ENCODE measurements around the gene MFAP5.
"Not testable (repeated sequence)": the region's sequence is repeated elsewhere in the genome, so short reads cannot be mapped to it uniquely, and the experiment has no call there.

Gene MFAP5

DNA sequence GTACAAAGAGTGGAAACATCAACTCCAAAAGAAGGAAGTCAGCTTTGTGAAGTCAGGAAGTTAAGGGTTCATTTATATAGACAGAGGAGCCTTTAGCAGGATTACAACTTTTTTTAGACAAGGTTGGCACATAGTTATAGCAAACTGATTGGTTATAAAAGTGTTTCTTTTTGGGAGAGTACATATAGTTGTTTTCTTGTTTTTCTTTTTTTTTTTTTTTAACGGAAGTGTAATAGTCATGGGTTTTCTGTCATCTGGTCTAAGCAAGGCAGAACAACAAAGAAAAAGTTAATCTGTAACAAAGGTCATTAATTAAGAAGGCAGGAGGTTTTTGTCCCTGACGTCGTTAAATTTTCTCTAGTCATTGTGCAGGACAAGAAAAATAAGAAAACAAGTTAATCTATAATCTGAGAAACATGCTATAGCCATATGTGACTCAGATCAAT lies 13.0 kb upstream of the MFAP5 start:
- DNase-seq (ENCODE audit: low read depth): no peak

GRCh38 chr12:8672381-8672780 lies 9.8 kb upstream of the MFAP5 start:
- no peak for DNase-seq (ENCODE audit: low read depth)

- DNase-seq (ENCODE audit: low read depth): no peak
Observed at GRCh38 chr12:8668441-8668840, 5.8 kb upstream of the MFAP5 start.

- DNase-seq (ENCODE audit: low read depth): no peak
Observed at GRCh38 chr12:8667270-8667669, 4.6 kb upstream of the MFAP5 start.

DNA sequence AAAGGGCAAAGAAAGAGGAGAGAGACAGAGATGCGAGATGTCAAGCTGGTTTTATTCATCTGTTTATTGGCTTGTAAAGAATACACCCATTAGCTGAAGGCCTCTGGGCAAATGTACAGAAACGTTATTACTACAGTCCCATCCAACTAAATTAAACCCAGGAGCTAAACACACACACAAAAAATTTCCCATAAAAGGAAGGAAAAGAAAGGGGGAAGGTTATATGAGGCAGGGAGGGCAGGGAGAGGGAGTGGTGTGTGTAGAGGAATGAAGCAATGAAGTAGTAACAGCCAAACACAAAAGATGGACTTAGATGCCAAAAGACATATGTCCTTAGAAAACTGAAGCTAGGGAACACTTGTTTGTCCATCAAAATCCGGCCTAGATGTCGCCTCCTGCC lies 3.1 kb upstream of the MFAP5 start:
- no peak for DNase-seq (ENCODE audit: low read depth)

DNA sequence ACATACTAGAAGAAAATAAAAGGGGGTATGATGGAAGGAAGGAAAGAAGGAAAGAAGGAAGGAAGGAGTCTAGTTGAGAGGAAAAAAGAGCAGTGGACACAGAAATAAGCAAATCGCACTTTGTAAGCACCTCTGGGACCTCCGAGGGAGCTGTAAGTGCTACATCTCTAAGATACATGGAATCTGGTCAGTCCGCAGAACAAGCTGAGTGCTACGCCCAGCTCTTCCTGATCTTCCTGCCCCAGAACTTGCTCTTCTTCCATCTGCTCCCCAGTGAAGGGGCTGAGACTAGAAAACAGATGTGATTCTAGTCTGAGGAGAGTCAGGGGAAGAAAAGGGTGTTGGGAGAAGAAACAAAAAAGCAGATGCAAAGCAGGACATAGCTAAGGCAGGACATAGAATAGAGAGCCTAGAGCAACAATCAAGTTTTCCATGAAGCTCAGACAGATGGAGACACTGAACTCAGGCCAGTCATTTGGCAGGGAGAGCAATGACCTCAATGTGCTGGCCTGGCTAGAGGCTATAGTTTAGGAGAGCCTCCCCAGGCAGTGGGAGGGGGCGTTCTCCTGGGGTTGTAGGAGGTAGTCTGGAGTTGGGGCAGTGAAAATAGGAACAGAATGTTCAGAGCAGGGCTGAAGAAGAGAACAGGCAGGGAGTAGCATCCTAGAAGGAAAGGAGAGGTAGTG lies 1.7 kb upstream of the MFAP5 start:
- no peak for DNase-seq (ENCODE audit: low read depth)

GRCh38 chr12:8661751-8662150 lies 875 bp downstream of the MFAP5 start:
- DNase-seq (ENCODE audit: low read depth): no peak

DNA sequence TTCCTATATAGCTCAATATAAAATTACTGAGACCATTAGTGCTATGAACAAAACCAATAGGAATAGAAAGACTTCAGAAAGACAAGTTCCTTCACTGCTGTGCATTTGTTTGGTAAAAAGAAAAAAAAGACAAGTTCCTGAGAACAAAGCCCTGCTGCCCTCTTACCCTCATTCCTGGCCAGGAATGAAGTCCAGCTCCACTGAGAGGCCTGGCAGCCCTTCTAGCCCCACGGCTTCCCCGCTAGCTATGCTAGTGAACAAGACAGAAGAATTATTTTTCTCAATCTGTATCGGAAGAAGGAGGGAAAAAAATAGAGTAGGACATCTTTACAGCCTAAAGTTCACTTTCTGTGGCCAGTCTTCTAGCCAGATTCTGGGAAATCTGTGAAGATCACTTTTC lies 1.6 kb downstream of the MFAP5 start:
- no peak for DNase-seq (ENCODE audit: low read depth)

- no peak for DNase-seq (ENCODE audit: low read depth)
Observed at GRCh38 chr12:8658346-8658745, 4.3 kb downstream of the MFAP5 start.

DNA sequence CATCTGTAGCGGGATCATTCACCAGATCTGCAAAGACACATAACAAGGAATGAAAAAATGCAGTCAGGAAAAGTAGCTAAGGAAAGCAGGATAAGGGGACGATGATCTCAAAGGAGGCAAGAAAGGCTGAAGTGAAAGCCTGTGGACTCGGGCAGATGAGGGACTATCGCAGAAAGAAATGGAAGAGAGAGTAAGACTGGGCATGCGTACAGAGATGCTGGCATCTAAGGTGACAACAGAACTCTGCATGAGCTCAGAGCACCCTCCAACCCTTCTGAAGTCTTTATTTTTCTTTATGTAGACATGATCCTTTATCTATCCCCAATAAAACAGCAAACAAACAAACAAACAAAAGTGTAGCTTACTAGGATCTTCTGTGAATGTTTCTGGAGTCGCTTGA lies 7.2 kb downstream of the MFAP5 start:
- DNase-seq (ENCODE audit: low read depth): no peak

- no peak for DNase-seq (ENCODE audit: low read depth)
Observed at GRCh38 chr12:8648576-8649205, 13.9 kb downstream of the MFAP5 start.

DNA sequence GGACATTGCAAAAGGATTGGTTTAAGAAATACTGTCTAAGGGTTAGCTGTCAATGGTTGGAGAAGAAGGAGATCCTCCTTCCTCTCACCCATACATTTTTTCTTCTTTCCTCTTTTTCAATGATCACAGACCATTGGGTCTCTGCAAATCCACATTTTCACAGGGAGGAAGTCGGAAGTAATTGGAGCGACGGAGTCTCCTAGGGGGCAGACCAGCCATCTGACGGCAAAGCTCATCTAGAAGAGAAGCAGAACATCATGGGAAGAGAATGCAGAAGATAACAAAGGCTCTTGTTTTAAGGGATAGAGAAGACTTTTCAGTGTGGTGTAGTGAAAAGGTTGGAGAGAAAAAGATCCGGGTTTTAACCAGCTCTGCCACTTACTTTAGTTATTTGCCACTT lies 14.7 kb downstream of the MFAP5 start:
- no peak for DNase-seq (ENCODE audit: low read depth)

DNA sequence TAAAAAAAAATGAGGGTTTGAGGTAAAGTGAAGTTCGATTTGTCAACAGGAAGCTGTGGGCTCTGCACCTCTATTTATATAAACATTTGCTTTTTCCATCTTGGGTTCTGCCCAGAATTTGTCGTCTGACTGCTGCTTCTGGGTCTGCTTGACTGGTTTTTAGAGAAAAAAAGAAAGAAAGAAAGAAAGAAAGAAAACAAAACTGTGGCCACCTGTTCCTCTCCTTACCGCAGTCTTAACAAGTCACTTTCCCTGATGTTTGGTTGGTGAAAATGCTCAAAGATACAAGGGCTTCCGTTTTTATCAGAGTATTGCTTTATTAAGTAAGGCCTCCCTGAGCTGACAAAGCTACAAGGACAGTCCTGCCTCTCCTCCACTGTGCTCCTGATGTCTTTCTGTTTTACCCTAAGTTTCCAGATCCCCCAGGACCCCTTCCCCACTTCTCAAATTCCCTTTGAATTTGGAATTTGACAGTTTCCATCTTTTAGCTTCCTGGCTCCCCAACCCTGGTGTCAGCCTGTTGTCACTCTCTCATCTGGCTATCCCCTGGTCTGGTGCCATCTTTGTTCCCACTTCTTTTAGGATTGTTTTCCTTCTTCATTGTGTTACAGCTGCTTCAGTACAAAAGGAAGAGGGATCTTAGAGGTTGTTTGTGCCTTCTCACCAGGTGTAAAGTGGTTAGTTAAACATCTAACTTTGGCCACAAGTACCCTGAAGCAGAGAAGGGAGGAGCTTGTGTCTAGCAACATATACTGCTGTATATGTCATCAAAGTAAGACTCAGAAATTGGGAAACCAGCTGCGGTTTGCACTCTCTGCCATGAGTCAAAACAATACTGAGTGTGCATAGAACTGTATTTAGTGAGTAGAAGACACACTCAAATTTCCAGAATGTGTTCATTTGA lies 18.0 kb downstream of the MFAP5 start:
- peak; percentile 17 for DNase-seq (ENCODE audit: low read depth)

DNA sequence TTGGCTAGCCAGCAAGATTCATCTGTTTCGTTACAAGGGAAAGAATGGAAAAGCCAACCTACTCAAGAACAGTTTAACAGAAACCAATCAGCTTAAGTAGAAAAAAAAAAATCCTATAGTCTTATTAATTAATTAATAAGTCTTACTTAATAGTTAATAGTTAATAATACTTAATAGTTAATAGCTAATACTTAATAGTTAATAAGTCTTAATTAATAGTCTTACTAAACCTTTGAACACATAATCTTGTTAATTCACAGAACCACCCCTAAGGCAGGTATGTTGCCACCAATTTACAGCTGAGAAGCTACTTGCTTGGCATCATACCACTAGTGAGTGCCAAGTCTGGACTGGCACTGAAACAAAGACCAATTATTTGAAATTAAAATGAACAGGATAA lies 19.9 kb downstream of the MFAP5 start:
- no peak for DNase-seq (ENCODE audit: low read depth)

GRCh38 chr12:8639936-8640335 lies 22.7 kb downstream of the MFAP5 start:
- no peak for DNase-seq (ENCODE audit: low read depth)

- DNase-seq (ENCODE audit: low read depth): no peak
Observed at GRCh38 chr12:8638951-8639350, 23.7 kb downstream of the MFAP5 start.

DNA sequence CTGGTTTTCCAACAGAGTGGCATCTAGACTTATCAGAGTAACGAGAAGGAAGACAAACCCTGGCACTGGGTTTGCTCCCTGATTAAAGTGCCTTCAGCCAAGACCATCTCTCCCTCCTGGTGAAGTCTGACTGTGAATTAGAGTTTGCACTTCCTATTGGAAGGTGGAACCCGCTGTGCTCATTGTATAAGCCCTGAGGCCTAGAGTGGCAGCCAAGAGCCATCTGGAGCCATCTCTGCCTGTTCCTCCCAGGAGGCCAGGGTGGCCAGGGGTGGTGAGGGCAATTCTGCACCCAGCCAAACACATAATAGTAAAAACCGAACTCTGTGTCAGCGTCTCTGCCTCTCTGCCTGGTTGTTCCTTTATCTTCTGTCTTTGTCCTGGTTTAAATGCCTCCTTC lies 25.0 kb downstream of the MFAP5 start:
- DNase-seq (ENCODE audit: low read depth): no peak

GRCh38 chr12:8637244-8637643 lies 25.4 kb downstream of the MFAP5 start:
- no peak for DNase-seq (ENCODE audit: low read depth)

- no peak for DNase-seq (ENCODE audit: low read depth)
Observed at GRCh38 chr12:8636581-8636980, 26.0 kb downstream of the MFAP5 start.

- not testable (repeated sequence) for DNase-seq (ENCODE audit: low read depth)
Observed at GRCh38 chr12:8636007-8636346, 26.6 kb downstream of the MFAP5 start.

- not testable (repeated sequence) for DNase-seq (ENCODE audit: low read depth)
Observed at GRCh38 chr12:8635342-8636006, 27.2 kb downstream of the MFAP5 start.

- no peak for DNase-seq (ENCODE audit: low read depth)
Observed at GRCh38 chr12:8630131-8630530, 32.5 kb downstream of the MFAP5 start.
